Measurements from ENCODE around the gene MTARC1.

Gene MTARC1

GRCh38 chr1:220772846-220773245, 13.9 kb upstream of the MTARC1 start:
- no peak for DNase-seq

GRCh38 chr1:220775240-220775853, 11.4 kb upstream of the MTARC1 start:
- DNase-seq, result peak; percentile 53 to 77 (median 69)

GRCh38 chr1:220776254-220776653, 10.5 kb upstream of the MTARC1 start:
- DNase-seq, result no peak

DNA sequence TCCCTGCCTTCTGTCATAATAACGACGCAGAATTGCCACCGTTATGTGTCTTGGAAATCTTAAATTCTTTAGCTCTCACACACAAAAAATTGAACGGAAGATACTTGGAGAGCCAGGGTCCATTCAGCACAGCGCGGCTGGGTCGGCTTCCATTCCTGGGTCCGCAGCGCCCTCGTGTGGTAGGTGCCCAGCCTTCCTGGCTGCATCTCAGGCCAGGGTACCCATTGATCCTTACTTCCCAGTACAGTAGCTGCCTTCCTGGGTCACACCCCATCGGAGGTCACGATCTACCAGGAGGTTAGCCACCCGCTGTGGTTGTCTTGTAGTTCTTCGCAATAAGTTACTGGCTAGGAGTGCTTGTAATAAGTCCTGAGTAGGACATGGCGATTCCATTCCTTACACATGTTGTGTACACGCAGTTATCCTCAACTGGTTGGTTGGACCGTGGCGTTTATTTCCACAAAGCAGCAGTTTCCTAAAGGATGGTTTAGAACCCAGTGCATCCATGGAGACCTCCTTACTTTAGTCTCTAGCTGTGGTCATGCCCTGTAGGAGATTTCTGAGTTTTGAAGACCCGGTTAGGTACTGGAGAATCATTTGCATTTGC, 9.9 kb upstream of the MTARC1 start:
- DNase-seq, result peak; percentile 76 to 92 (median 88)

DNA sequence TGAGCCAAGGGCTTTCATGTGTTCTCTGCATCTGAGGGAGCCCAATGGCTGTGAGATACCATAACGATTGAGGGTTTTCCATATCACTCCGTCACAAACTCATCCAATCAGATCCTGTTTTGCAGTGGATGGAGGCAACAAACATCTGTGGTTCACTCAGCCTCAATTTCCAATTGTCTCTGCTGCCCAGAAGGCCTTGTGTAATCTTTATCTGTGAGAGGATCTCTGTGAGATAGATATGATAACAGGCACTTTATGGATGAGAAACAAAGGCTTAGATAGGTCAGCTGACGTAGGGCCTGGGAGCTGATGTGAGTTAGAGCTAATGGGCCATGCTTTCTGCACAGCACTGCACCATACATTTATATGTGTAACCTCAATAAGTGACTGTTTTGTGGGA, 3.3 kb upstream of the MTARC1 start:
- DNase-seq, result no peak

DNA sequence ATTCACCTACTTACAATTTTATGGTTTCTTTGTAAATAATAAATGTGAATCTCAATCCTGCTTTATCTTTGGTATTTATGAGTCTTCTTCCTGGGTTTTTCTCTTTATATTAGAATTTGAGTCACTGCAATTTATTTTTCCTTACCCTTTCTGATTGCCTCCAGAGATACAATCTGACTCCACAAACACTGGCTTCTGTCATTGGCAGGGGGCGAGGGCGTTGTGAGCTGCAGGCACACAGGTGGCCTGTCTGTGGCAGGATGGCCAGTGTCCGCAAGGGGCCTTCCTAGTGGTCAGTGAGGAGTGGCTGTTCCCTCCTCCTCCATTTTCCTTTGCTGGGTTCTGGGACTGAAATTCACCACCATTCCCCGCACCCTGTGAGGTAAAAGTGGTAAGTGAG, 2.0 kb upstream of the MTARC1 start:
- DNase-seq, result no peak

DNA sequence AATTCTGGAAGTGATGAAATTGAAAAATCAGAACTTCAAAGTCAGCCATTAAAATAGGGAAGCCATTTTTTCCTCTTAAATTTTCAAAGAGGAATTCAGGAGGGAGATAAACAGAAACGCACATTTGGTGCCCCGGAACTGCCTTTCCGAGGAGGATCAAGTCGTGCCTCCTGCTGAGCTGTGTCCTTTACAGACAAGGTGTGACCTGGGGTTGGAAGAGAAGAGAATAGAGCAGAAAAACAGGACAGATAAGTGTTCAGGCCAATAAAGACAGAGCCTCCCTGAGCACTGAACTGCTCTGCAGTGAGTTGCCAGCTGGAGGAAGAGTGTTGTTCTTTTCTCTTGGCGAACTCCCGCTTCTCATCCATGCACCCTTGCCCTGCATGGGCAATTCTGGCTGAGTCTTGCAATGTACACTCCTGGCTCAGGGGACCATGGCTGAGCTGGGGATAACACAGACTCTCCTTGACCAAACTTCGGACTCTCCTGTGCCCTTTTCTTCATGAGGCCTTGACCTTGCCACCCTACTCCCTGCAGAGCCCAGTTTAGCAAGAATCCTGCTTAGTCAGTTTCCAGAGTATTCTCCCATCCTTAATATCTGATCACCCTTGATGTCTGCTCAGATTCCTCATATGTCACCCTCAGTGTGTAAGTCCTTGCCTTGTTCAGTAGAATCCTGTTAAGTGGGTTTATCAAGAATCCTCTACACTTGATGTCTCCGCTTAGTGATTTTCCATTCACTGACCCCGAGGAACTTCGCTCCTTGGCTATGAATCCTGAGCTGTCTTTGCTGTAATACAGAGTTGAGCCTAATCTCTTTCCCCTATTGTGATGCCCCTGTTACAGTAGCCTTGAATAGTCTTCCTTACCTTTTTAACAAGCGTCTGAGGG, 1.3 kb upstream of the MTARC1 start:
- DNase-seq, result no peak

- DNase-seq, result no peak
Observed at GRCh38 chr1:220786057-220786336, 716 bp upstream of the MTARC1 start.

DNA sequence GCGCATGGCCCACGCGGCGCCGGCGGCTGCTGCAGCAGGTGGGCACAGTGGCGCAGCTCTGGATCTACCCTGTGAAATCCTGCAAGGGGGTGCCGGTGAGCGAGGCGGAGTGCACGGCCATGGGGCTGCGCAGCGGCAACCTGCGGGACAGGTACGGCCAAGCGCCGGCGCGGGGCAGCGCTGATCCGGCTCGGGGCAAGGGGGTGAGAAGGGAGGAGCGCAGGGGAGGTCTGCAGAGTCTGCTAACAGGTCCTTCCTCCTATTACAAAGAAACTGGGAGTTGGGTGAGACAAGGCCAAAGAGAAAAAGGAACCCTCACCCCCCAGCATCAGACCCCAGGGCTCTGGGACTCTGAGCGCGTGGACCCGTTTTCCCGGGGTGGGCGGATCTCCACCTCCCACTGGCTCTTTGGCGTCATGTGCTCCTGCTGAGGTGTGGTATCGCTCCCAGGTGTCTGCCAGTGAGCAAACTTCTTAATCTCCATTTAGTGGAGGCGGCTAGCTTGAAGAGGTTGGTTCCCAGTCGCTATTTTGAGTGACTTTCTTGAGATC, 431 bp downstream of the MTARC1 start:
- no peak for DNase-seq

GRCh38 chr1:220788900-220789299, 2.2 kb downstream of the MTARC1 start:
- no peak for DNase-seq

- peak in 2 of 3 donors; percentile 24 to 33 for DNase-seq
Observed at GRCh38 chr1:220789532-220790147, 2.9 kb downstream of the MTARC1 start.

GRCh38 chr1:220791285-220791684, 4.6 kb downstream of the MTARC1 start:
- DNase-seq, result no peak

GRCh38 chr1:220791956-220792355, 5.2 kb downstream of the MTARC1 start:
- no peak for DNase-seq

- DNase-seq, result no peak
Observed at GRCh38 chr1:220796530-220796929, 9.8 kb downstream of the MTARC1 start.

DNA sequence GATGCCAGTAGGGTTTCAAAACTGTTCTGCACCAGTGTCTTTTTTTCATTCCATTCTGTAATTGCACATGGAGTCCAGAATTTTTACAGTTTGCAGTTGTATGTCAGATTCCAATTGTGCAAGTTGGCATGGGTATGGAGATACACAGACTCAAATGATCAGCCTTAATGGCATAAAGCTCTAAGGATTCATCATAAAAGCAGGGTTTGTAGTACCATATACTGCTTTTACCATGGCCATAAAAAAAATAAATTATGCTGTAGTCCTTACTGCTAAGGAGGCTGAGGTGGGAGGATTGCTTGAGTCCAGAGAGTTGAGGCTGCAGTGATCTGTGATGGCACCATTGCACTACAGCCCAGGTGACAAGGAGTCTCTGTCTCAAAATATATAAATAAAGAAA, 10.3 kb downstream of the MTARC1 start:
- no peak for DNase-seq

GRCh38 chr1:220797553-220797952, 10.8 kb downstream of the MTARC1 start:
- no peak for DNase-seq

- no peak for DNase-seq
Observed at GRCh38 chr1:220798338-220798737, 11.6 kb downstream of the MTARC1 start.

DNA sequence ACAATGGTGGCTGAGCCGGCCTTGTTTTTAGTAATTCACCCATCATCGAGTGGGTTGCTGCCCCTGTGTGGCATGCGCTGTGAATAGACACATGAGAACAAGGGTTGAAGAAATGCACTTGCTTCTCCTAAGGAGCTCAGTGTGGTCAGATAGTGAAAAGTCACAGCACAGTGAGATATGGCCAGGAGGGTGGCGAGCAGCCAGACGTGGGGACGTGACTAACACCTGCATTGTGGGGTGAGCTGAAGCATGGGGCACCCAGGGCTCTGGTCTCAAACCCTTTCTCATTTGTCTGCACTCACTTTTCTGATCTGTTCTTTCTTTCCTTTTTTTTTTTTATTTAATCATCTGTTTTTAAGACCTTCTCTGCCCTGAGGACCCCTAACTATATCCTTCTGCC, 13.5 kb downstream of the MTARC1 start:
- no peak for DNase-seq

DNA sequence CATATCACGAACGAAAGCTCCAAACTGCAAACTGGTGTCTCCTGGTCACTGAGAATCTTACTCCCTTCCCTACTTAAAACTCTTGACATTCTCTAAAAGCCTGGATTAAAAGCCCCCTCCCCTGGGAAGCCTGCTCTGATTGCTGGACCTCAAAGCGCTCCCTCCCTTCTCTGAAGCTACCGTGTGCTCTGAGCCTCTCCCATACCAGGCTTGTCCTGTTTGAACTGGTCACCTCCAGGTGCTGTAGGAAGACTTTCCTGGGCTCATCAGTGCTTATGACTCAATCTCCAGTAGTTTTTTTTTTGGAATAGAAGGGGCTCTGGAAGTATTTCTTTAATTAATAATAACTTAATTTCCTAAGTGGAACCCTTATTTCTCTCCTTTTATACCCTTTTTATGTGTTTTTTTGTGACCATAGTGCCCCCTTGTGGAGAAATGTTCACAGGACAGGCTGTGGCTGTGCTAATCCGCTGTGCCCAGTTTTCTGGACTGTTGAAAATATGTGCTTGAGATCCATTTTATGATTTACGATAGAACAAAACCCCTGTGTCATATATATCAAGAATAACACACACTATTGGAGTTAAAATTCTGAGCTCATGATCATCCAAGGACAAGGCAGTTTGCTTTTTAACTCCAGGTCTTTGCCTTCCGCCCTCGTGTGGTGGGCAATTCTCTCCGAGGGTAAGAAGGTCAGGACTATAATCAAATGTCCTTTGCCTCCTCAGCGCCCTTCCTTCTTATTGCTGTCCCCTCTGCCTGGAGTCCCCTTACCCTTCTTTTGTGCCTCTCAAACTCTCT, 16.9 kb downstream of the MTARC1 start:
- peak; percentile 43 to 66 (median 47) for DNase-seq

- no peak for DNase-seq
Observed at GRCh38 chr1:220804202-220804586, 17.5 kb downstream of the MTARC1 start.

DNA sequence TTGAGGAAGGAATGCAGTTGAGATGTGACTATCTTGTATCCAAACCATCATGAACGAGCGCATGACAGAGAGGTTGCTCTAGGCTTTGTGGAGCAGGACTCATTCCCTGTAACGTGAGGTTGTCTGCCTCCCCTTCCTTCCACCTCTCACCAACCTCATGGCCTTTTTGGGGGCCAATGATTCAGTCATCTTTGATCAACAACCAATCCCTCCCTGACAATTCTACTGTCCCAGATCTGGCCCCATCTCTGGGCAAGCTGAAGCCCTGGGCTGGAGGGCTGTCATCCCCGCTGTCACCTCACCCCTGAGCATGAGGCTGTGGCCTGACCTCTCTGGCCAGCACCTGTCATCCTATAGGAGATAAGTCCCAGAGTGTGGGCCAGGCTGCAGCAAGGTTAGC, 19.7 kb downstream of the MTARC1 start:
- no peak for DNase-seq

DNA sequence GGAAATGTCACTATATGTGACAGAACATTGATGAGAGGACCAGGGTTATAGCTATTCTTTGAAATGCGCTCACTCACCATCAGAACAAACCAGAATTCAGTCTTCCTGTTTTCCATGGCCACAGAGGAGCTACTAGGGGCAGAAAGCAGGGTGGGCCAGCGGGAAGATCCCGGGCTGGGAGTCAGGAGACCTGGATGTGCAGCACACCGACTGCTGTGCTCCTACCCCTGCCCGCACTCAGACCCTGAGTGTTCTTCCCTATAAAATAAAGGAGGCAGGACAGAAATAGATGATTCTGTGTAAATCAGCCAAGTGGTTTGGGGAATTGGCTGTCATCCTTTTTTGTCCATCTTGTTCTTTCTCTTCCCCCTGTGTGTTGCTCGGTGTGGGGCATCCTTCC, 21.0 kb downstream of the MTARC1 start:
- DNase-seq, result no peak

All from suppressor macrophage treated with lipopolysaccharide for 1 hour (primary cell).